ENCODE data around the gene PCP4L1. TPM values are rescaled to one million over a fixed set of nuclear protein-coding genes. Genes with fewer than 3 reads are reported as not detected.
A peak's percentile ranks its signal among the peaks of the same experiment; 100 is the strongest.
"Not testable (repeated sequence)": the region's sequence is repeated elsewhere in the genome, so short reads cannot be mapped to it uniquely, and the experiment has no call there.

The PCP4L1 gene
- total RNA-seq, 1 experiment from 2014 or later: not detected

DNA sequence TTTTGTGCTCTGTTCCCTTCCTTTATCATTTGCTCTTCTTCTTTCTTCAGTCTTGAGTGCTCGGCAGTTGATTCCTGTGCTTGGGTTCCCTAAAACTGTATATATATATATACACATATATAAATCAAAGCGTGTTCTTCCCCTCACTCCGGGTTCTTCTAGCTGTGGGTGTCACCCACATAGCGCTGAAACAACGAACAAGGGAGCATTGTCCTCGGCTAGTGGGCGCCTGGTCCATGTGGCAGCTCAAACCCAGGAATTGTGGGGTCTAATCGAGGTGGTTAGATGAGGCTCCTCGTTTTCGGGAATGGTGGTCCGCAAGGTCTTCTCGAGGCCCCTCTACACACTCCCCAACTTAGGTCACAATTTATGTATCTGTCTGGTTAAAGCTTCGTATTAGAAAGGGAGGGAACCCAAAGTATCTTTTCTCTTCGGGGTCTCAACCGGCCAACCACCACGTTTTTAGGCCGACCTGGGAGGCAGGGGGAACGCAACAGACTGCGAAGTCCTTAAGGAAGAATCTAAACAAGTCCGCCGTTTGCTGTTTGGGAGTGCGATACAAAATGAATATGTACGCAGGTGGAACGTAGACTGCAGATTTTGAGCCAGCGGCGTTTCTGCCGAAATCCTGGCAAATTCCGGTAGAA, 55.1 kb downstream of the PCP4L1 start:
- H3K4me3 ChIP-seq: peak overlapping the region; percentile 74
- BruUV-seq (replicated peaks): TSS peak; percentile 96
- intact Hi-C loops (cut with micrococcal nuclease; ENCODE audit: unreplicated experiment): loop anchor here (5.0 kb wide), 1 partner anchor 54 kb away; the partner anchor contains the start of gene CFAP126

DNA sequence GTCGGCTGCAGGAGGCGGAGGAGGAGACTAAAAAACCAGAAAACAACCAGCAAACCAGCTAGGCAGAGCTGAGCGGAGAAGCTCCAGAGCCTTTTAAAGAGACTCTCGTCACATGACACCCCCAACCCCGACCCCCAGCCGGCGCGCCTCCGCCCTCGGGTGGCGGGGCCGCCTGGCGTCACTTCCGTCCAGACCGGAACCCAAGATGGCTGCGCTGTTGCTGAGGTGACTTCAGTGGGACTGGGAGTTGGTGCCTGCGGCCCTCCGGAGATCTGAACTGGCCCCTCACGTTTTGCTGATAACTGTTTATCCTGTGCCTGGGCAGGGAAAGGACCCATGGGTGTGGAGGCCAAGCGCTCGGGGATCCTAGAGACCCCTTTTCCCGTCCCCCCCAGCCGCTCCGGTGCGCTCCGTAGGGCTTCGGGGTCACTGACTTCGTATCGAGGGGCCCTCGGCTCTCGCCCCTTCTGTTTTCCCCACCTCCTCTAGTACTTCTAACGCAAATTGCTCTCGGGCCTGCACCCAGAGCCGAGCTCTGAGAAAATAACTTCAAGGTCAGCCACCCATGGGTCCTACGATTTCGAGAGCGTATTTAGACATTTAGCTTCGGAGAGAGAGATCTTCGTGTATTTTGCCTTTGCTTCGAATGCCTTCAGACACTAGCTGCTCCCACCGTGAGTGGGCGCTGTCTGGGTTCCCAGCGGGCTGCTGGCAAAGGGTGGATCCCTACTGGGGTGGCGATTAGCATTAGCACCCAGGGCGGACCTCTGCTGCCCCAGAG, 55.8 kb downstream of the PCP4L1 start, which contains the start of gene SDHC:
TSS of gene SDHC (plus strand) at position 181 of the 781 bp plus-strand sequence. CDS start at position 206, 25 bp downstream.
- POLR2A ChIA-PET (ENCODE audit: unreplicated experiment): interaction anchor here (0.5 to 0.6 kb wide), 5 partner anchors 11 to 621 kb away, joined by 3 to 8 read pairs (median 3); partner anchors contain the start of gene USF1
- intact Hi-C loops (cut with micrococcal nuclease; ENCODE audit: unreplicated experiment): loop anchor here (5.0 kb wide), 1 partner anchor 53 kb away; the partner anchor contains the start of gene CFAP126
- H3K4me2 ChIP-seq: peak within 1 kb of the TSS; percentile 98
- H3K9me2 ChIP-seq (ENCODE audit: insufficient read depth): no peaks in the 10 kb centered on the region
- TSS peak; percentile 69 for BruUV-seq (replicated peaks)
- H3F3A ChIP-seq (ENCODE audit: insufficient read depth, low read depth): no peaks in the 10 kb centered on the region
- no peaks in the 10 kb centered on the region for H3K36me3 ChIP-seq (ENCODE audit: low read depth)
- peaks cover 11% of the 10 kb centered on the region for H3K4me1 ChIP-seq (replicated peaks; ENCODE audit: insufficient read depth)
- peaks cover 19% of the 10 kb centered on the region for H3K79me2 ChIP-seq (ENCODE audit: low read depth)
- peak within 1 kb of the TSS; percentile 74 for H3K4me3 ChIP-seq
- peak within 1 kb of the TSS; percentile 99 for H2AFZ ChIP-seq
- TF ChIP-seq, protein P1, sequence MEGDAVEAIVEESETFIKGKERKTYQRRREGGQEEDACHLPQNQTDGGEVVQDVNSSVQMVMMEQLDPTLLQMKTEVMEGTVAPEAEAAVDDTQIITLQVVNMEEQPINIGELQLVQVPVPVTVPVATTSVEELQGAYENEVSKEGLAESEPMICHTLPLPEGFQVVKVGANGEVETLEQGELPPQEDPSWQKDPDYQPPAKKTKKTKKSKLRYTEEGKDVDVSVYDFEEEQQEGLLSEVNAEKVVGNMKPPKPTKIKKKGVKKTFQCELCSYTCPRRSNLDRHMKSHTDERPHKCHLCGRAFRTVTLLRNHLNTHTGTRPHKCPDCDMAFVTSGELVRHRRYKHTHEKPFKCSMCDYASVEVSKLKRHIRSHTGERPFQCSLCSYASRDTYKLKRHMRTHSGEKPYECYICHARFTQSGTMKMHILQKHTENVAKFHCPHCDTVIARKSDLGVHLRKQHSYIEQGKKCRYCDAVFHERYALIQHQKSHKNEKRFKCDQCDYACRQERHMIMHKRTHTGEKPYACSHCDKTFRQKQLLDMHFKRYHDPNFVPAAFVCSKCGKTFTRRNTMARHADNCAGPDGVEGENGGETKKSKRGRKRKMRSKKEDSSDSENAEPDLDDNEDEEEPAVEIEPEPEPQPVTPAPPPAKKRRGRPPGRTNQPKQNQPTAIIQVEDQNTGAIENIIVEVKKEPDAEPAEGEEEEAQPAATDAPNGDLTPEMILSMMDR (conservative IDR thresholded peaks at IDR 0.05): peak; percentile 47; the same call in 1 of the 2 replicates
- TF ChIP-seq EZH2 (IDR thresholded peaks at IDR 0.05; ENCODE audit: low read depth): no peak
- CTCF ChIA-PET: interaction anchor here (1.3 kb wide), 1 partner anchor 89 kb away, joined by 7 read pairs; the partner anchor contains the start of gene TOMM40L
- H4K20me1 ChIP-seq (ENCODE audit: insufficient read depth): peaks cover 4% of the 10 kb centered on the region; the same call in 1 of the 2 replicates
- no peaks in the 10 kb centered on the region for H3K27me3 ChIP-seq (ENCODE audit: insufficient read depth, low read depth)
- H3K27ac ChIP-seq: peak within 1 kb of the TSS; percentile 58
- DNase-seq: peak; percentile 71 to 83
- no peaks in the 10 kb centered on the region for H3K9me3 ChIP-seq (ENCODE audit: insufficient read depth, low read depth)

More for the DNA sequence above, 55.1 kb downstream of the PCP4L1 start:
- H4K20me1 ChIP-seq (ENCODE audit: insufficient read depth): peaks cover 4% of the 10 kb centered on the region; the same call in 1 of the 2 replicates
- CTCF ChIA-PET: interaction anchor here (1.3 kb wide), 1 partner anchor 88 kb away, joined by 7 read pairs; the partner anchor contains the start of gene TOMM40L
- H3K4me1 ChIP-seq (replicated peaks; ENCODE audit: insufficient read depth): peaks cover 11% of the 10 kb centered on the region
- POLR2A ChIA-PET (ENCODE audit: unreplicated experiment): interaction anchor here (0.5 to 0.6 kb wide), 4 partner anchors 111 to 429 kb away, joined by 3 to 6 read pairs (median 4); partner anchors contain the start of gene USF1
- H3K36me3 ChIP-seq (ENCODE audit: low read depth): no peaks in the 10 kb centered on the region
- no peaks in the 10 kb centered on the region for H3F3A ChIP-seq (ENCODE audit: insufficient read depth, low read depth)
- peak overlapping the region; percentile 98 for H3K4me2 ChIP-seq
- peak overlapping the region; percentile 58 for H3K27ac ChIP-seq
- no peak for DNase-seq
- H3K9me2 ChIP-seq (ENCODE audit: insufficient read depth): no peaks in the 10 kb centered on the region
- H2AFZ ChIP-seq: peak overlapping the region; percentile 99
- no peaks in the 10 kb centered on the region for H3K27me3 ChIP-seq (ENCODE audit: insufficient read depth, low read depth)
- TF ChIP-seq, protein P1 (conservative IDR thresholded peaks at IDR 0.05): no peak
- TF ChIP-seq EZH2 (IDR thresholded peaks at IDR 0.05; ENCODE audit: low read depth): no peak
- no peaks in the 10 kb centered on the region for H3K9me3 ChIP-seq (ENCODE audit: insufficient read depth, low read depth)
- H3K79me2 ChIP-seq (ENCODE audit: low read depth): peaks cover 19% of the 10 kb centered on the region

DNA sequence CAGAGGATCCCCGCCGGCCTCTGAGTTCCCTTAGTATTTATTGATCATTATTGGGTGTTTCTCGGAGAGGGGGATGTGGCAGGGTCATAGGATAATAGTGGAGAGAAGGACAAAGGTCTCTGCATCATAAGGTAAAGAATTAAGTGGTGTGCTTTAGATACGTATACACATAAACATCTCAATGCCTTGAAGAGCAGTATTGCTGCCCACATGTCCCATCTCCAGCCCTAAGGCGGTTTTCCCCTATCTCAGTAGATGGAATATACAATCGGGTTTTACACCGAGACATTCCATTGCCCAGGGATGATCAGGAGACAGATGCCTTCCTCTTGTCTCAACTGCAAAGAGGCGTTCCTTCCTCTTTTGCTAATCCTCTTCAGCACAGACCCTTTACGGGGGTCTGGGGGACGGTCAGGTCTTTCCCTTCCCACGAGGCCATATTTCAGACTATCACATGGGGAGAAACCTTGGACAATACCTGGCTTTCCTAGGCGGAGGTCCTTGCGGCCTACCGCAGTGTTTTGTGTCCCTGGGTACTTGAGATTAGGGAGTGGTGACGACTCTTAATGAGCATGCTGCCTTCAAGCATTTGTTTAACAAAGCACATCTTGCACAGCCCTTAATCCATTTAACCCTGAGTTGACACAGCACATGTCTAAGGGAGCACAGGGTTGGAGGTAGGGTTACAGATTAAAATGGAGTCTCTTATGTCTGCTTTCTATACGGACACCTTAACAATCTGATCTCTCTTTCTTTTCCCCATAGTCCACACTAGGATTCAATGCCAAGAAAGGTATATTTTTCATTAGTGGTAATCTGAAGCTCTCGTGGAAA, 57.5 kb downstream of the PCP4L1 start:
- H3K36me3 ChIP-seq (ENCODE audit: low read depth); H3K4me3 ChIP-seq; H3K9me3 ChIP-seq (ENCODE audit: insufficient read depth, low read depth); H3K27me3 ChIP-seq (ENCODE audit: insufficient read depth, low read depth); H2AFZ ChIP-seq; H3K4me2 ChIP-seq; H3F3A ChIP-seq (ENCODE audit: insufficient read depth, low read depth); POLR2A ChIA-PET (ENCODE audit: unreplicated experiment); BruUV-seq (replicated peaks); H3K27ac ChIP-seq; H4K20me1 ChIP-seq (ENCODE audit: insufficient read depth); CTCF ChIA-PET; DNase-seq; H3K9me2 ChIP-seq (ENCODE audit: insufficient read depth); intact Hi-C loops (cut with micrococcal nuclease; ENCODE audit: unreplicated experiment): not testable (repeated sequence)
- peaks cover 19% of the 10 kb centered on the region for H3K79me2 ChIP-seq (ENCODE audit: low read depth)
- peaks cover 11% of the 10 kb centered on the region for H3K4me1 ChIP-seq (replicated peaks; ENCODE audit: insufficient read depth)

Data from PC-9 (cell line).